NT2/D1 (cell line): ENCODE data around the gene AZU1.

ENCODE experiments used
- SUZ12 ChIP-seq: IDR thresholded peaks from 2 replicates; pipeline ENCODE4 v1.6.1; 2011; ENCODE audit not compliant: insufficient read length, insufficient read depth; ENCODE audit errors: extremely low read depth
- YY1 ChIP-seq: IDR thresholded peaks from 2 replicates; pipeline ENCODE4 v1.6.1; 2011; ENCODE audit not compliant: insufficient read length, insufficient read depth

- no peak for TF ChIP-seq YY1
- no peak for TF ChIP-seq SUZ12
These were observed 36.5 kb upstream of the AZU1 start for GRCh38 chr19:791007-791566.
